GM12801 (cell line): Measurements from ENCODE around the gene STXBP3.

Source experiments
- CTCF ChIP-seq: IDR thresholded peaks from one replicate; pipeline ENCODE4 v1.5.1; 2011; ENCODE audit warnings: control low read depth; ENCODE audit not compliant: insufficient read length; ENCODE audit errors: extremely low read depth

The STXBP3 gene

GRCh38 chr1:108719656-108720435 lies 26.6 kb upstream of the STXBP3 start:
- no peak for TF ChIP-seq CTCF

GRCh38 chr1:108722292-108722691 lies 24.2 kb upstream of the STXBP3 start:
- TF ChIP-seq CTCF: no peak

DNA sequence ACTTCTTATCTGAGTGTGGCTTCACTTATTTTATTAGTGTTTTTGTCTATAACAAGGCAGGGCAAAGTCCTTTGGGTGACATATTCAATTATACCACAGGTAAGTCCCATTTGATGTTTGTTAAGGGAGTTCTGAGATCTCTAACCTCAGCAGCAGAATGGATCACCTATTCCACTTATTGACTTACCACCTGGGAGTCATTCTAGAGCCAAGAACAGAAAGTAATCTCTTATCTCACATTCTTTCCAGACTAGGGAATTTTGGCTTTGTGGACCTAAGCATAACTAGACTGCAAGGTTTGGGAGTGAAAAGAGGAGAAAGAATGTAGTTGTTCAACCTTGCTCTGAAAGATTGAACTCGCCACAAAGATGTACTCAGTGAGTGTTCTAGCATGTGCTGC lies 20.6 kb upstream of the STXBP3 start:
- TF ChIP-seq CTCF: no peak

- no peak for TF ChIP-seq CTCF
Observed at GRCh38 chr1:108728327-108728923, 18.0 kb upstream of the STXBP3 start.

DNA sequence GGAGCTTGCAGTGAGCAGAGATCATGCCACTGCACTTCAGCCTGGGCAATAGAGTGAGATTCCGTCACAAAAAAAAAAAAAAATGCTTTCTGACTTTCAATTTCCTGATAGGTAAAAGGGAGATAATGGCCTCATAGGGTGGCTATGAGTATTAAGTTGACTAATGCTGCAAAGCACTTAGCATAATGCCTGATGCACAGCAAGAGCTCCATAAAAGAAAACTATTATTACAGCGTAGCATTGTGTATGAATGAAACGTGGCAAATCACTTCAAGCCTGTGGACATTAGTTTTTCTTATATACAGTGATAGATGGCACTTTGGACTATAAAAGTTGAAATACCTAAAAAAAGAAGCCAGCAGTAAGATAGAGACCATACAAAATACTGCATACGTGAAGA lies 17.0 kb upstream of the STXBP3 start:
- no peak for TF ChIP-seq CTCF

- no peak for TF ChIP-seq CTCF
Observed at GRCh38 chr1:108732398-108732797, 14.1 kb upstream of the STXBP3 start.

GRCh38 chr1:108734171-108734865 lies 12.2 kb upstream of the STXBP3 start:
- TF ChIP-seq CTCF: no peak
